Activated T-cell treated with anti-CD3 and anti-CD28 coated beads, Interleukin-2, amount 50 U/mL, for 1 hour (primary cell): ENCODE measurements around the gene ADAMTS19.
"Not testable (repeated sequence)": the region's sequence is repeated elsewhere in the genome, so short reads cannot be mapped to it uniquely, and the experiment has no call there.

Experiments
- DNase-seq: peaks from one replicate; pipeline ENCODE4 v3.0.0-alpha.2; 2020

The ADAMTS19 gene

DNA sequence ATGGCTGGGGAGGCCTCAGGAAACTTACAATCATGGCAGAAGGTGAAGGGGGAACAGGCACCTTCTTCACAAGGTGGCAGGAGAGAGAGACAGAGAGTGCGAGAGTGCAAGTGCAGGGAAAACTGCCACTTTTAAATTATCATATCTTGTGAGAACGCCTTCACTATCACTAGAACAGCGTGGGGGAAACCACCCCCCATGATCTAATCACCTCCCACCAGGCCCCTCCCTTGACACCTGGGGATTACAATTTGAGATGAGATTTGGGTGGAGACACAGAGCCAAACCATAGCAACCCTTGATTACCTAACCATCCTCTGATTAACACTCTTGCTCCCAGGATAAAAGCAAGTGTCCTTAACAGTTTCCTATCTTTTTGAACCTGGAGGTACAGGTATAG lies 21.1 kb downstream of the ADAMTS19 start:
- no peak for DNase-seq

DNA sequence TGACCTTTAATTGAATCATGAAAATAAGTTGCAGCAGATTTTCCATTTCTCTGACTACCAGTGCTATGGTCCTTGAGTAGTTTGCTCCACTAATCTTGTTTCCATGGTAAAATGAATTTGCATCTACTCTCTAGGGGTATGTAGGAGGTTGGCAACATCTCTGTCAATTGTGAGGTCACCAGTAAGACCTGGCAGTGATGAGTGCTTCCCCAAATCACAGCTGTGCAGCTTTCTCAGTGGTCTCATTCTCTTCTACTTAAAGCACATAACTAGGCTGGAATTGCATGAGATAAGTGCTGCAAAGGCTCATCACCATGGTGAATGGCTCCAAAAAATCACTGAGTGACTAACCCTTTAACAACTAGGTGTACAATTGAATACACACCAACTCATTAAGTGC lies 36.3 kb downstream of the ADAMTS19 start:
- no peak for DNase-seq

DNA sequence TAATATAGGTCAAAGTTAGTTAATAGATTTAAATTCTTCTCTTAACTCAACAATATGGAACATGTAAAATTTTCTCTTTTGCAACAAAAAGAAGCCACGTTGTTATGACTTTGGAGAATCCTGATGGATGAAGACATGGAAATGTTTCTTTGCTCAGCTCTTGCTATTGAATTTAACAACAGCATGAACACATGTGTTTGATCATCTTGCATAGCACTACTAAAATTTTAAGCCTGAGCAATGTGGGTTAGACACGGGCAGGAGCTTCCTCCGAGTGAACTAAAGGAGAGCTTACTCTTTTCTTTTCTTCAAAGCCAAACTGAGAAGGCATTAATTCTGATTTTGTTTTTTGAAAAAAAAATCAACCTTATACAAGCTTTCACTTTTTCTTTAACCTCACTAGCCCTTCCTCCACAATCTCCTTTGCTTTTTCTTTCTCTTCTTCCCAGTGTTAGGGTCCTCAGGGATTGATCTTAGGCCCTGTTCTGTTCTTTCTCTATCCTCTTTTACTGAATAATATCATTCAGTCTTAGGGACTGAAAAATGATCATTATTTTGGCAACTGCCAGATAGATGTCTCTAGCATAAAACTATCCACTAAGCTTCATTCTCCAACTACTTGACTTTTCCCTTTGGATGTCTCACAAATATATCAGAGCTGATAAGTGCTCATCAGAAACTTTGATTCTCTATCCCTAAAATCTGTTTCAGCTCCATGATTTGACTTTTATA lies 36.9 kb downstream of the ADAMTS19 start:
- DNase-seq, result no peak

DNA sequence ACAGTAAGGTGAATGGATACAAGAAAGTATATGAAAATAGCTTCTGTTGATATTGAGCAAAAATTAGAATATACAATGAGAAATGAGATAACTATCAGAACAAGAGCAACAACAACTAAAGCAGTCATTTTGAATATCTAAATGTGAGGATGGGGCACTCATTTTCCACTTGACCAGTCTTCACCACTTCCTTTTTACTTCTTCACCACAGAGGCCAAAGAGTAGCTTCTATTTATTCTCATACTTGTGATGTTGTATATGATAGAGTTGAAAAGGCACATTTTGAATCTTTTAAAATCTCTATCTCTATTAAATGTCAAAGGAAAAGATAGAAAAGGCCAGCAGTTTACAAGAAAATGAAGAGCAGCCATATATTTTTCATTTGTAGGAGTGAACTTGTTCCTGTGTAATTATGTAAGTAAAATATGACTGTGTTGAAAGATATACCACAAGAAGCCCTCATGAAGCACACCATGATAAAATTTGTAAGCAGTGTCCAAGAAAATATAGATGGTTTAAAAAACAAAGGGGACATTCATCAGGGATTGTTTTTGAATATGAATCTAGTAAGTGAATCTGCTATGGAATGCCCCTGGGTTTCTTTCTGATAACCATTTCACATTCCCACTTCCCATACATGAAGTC lies 39.2 kb downstream of the ADAMTS19 start:
- no peak for DNase-seq

DNA sequence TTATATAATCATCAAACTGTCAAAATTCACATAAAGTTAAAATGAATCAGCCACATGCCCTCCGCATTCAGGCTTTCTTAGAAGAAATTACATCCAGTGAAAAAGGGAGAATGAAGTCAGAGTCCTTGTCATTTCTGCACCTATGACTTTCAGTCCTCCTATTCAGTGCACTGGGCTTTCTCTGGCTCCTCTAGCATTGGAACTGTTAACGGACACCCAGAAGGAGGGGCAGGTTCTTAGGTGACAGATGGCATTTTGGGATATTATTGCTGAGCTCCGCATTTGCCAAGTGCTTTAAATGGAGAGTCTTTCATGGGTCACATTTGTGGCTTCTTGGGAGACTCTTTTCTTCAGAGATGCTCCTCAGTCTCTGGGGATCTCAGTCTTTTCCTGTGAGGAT lies 40.0 kb downstream of the ADAMTS19 start:
- no peak for DNase-seq

DNA sequence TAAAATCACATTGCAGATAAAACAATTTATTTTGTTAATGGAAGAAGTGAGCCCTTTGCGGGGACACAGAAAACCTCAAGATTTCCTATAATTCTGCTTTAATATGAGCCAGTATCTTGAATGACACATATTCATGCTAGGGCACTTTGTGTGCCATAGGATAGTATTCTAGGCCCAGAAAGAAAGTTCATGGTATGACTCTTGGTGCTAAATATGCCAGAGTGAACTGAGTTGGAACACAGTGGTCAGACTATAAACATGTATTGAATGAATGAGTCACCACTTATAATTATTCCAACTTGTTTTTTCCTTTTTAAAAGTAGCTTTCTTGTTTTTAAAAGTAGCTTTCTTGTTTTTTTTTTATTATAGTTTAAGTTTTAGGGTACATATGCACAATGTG lies 46.0 kb downstream of the ADAMTS19 start:
- no peak for DNase-seq

DNA sequence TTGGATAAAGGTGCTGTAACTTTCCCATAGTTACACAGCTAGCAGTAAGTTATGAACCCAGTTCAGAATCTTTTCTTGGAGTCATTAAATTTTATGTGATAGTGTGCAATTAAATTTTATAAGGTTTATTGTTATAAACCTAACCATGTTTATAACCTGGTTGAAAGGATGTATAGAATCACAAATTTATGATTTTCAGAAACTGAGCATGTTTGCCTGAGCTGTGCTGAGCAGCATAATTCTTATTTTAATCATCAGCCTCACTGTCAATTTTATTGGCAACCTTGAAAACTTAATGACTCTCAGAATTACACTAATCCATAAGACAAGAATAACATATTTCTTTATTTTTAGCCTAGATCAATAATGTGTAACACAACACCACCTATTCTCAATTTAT lies 46.9 kb downstream of the ADAMTS19 start:
- DNase-seq, result no peak

DNA sequence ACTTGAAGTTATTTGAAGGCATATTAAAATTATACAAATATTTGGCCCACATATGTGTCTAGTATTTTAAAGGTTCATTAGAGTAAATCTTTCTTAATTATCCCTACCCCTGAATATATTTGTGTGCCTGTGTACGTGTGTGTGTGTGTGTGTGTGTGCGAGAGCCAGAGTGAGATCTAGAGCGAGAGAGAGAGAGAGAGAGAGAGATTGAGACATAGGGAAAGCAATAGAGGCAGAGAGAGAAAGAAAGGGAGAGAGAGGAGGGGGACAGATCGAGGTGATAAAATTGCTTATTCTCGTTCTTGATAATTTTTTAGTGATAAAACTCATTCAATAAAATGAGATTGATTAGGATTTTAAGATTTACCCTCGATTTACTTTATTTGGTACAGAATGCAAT lies 47.4 kb downstream of the ADAMTS19 start:
- no peak for DNase-seq

DNA sequence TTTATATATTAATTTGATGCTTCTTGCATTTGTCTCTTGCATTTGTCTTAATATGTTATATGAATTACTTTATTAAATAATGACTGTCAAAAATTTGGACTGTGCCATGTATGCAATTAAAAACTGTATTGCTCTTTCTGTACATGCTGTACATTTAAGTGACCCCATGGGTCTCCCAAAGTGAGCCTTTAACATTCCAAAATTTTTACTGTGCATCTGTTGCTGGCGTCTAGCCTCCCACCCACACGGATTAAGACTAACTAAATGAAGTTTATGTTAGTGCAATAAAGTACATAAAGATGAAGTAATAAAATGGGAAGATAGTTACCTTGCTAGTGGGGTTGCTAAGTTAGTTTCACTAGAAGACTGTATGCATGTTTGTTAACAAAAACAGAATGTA lies 48.5 kb downstream of the ADAMTS19 start:
- DNase-seq, result no peak

DNA sequence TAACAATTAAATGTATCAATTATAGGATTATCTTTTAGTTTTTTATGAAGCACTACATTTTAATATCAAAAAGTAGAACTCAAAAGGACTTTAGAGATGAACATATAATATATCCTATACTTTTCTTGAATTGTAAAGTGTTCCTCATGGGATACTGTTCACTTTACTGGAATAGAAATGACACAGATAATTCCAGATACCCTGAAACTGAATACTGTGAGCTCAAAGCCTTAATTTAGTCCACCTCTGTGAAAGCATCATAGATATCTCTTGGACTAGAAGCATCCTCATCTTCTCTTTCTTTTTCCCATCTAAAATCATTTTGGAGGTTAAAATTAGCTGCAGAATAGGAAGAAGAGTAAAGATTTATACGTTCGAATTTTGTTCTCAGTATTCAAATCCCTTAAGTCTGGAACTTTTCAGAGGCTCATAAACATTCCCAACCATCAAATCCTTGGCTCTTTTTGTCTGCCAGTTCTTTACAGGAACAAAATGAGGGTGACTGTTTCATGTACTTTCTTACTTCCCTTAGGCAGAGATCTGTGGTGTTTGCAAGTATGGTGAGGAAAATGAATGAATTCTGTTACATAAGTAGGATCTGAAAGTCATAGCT lies 49.4 kb downstream of the ADAMTS19 start:
- DNase-seq, result no peak

DNA sequence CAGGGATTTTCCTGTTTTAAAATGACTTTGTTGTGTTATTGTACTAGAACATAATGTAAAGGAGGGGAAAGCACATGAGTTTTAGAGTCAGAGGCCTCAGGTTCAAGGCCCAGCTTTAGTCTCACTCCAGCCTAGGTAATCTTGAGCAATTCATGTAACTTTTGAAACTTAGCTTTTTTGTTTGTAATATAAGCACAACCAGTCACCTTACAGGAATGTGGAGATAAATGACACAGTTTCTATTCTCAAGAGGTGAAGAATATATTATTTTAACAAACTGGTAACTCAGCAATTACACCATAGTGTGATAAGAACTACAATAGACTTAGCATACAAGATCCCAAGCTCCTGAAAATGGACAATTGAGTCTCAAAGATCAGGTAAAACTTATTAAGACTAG lies 51.2 kb downstream of the ADAMTS19 start:
- DNase-seq, result no peak

DNA sequence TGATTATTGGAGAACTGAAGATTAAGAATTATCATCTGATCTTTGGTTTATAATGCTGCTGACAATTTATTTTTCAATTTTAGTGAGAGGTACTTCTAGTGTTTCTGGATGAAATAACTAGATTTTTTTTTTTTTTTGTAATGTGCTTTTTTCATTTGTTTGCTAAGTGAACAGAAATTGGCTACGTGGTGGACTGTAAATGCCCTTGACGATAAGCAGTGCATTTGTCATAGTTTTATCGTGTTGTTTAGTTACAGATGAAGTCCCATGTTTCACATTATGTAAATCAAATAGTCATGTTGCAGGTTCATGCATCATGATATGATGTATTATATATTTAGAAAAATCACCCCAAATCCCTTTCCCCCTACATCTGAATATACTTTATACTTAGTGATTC lies 81.0 kb downstream of the ADAMTS19 start:
- no peak for DNase-seq

DNA sequence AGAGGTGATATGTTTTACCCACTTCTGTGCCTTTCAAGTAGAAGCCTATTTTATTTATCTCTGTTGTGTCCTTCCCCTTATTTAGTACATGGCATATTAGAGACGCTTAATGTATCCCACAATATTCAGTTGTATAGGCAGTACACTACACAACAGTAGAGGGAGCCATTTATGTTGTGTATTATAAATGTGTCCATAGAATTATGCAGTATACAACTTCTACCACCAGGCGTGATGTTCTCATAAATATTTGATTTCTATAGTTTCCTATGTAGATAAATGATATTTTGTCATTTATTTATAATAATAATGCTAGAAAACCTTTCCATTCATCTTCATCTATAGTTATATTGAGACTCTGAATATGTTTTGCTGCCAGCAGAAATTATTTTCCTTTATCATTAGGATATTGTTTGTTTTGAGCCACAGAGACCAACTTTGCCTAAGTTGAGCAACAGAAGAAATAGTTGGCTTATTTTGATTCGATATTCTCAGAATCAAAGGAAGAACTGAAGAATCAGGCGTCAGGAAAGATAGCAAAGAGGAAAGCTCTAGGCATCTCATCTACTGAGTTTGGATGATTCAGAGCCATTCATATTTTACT lies 81.7 kb downstream of the ADAMTS19 start:
- no peak for DNase-seq

DNA sequence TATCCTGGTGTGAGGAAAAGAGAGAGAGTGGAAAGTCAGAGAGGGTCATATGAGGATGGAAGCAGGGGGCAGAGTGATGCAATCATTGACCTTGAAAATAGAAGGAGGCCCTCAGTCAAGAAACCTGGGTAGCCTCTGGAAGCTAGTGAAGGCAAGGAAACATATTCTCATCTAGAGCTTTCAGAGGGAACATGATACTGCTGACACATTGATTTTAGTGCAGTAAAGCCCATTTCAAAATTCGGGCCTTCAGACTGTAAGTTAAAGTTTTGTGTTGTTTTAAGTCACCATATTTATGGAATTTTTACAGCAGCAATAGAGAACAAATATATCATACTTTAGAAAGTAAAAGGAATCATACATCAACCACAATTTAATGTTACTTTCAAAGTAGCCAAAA lies 87.0 kb downstream of the ADAMTS19 start:
- no peak for DNase-seq

DNA sequence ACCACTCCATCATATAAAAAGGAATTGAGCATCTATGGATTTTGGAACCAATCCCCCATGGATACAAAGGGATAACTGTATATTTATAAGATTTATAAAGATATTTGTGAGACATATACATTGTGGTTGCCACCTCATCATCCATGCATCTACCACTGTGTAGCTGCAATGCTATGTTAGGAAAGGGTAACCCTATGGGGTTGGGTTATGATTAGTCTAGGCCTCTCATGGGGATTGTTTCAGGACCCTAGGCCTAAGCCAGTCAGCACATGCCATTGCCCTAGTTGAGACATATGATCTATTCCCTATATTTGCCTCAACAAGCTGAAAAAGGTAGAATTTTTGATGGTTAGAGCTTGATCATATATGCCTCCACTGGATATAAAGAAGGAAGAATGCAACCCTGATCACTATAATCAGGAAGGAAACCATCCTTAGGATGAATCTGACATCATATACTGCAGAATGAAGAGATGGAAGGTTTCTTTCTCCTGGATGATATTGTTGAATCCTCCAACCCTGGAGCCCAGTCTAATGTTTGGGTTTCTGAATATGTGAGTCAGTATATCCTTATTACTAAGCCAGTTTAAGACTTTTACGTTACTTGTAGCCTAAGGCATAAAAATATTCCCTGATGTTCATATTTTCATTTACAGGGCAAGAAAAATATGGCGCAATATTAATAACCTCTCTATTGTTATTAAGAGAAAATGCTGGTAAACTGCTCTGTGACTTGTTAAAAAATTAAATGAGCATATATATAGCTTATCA lies 94.2 kb downstream of the ADAMTS19 start:
- DNase-seq, result no peak

DNA sequence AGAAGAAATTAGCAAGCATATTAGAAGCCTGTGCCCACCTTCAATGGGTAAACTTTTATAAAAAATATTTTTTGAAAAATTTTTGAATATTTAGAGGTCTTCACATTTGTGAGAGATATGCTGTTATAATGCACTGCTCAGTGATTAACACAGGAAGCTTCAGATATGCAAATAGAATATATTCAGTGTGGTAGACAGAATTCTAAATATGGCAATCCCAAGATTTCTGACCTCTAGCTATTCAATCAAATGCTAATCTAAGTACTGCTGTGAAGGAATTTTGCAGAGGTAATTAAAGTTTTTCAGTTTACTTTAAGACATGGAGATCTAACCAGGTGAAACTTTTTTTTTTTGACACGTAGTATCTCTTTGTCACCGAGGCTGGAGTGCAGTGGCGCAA lies 103.5 kb downstream of the ADAMTS19 start:
- DNase-seq, result no peak

DNA sequence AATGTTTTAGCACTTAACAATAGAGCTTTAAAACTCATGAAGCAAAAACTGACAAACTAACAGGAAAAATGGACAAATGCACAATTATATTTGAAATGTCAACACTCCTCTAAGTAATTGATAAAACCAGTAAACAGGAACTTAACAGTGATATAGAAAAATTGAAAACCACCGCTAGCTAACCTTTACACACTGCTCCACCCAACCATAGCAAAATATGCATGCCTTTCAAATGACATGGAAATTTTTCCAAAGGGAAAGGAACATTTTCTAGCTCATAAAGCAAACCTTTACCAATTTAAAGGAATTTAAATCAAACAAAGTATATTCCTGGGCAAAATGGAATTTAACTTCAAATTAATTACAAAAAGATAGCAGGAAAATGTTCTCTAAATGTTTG lies 109.2 kb downstream of the ADAMTS19 start:
- DNase-seq, result no peak

DNA sequence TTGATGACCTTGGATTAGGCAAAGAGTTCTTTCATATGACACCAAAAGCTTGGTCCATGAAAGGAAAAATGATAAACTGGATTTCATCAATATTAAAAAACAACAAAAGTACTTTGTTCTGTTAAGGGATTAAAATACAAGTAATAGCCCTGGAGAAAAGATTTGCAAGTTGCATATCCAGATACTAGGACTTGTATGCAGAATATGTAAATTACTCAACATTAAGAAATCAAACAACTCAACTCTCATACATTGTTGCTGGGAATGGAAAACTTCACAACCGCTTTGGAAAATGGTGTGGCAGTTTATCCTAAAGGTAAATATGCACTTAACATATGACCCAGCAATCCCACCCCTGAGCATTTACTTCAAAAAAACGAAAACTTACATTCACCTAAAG lies 112.0 kb downstream of the ADAMTS19 start:
- DNase-seq, result no peak

DNA sequence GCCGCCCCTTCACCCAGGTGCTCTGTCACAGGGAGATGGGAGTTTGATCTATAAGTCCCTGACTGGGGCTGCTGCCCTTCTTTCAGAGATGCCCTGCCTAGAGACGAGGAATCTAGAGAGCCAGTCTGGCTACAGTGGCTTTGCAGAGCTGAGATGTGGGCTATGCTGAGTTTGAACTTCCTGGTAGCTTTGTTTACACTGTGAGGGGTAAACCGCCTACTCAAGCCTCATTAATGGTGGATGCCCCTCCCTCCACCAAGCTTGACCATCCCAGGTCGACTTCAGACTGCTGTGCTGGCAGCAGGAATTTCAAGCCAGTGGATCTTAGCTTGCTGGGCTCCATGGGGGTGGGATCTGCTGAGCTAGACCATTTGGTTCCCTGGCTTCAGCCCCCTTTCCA lies 124.4 kb downstream of the ADAMTS19 start:
- not testable (repeated sequence) for DNase-seq

DNA sequence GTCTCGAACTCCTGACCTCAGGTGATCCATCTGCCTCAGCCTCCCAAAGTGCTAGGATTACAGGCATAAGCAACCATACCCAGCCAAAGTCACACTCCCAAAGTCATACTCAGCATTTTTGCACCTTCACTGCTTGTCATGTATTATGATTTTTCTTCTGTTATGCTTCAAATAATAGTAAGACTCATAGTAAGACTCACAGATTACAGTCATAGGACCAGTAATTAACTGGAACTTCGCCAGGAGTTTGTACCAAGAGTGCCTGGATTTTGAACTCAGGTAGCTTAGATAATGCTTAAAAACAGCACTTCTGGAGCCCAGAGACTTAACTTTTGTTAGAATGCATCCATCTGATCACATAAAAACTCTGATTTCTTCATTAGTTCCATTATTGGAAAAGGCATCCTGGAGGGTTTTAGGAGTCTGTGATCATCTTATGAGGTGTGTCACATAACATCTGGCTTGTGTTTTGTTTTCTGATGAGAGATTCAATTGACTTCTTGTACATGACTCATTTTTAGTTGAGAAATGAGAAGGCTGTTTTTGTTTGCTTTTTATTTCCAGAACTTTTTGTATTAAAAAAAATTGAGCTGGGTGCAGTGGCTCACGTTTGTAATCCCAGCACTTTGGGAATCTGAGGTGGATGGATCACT lies 131.5 kb downstream of the ADAMTS19 start:
- no peak for DNase-seq

DNA sequence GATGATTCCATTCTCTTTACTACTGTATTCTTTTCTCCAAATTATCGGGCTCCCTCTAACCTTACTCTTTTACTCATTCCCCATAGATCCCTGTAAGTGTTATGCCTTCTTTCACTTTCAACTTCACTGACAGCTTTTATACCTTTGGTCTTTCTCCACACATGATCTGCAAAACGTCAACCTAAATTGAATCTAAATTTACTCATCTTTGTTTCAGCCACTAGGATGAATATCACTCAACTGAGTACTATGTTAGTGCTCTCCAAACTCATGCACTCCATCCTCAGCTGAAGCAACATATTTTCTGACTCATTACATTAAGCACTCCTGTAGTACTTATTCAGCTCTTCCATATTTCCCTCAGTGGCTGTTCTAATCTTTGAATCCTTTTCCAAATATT lies 133.4 kb downstream of the ADAMTS19 start:
- DNase-seq, result no peak

DNA sequence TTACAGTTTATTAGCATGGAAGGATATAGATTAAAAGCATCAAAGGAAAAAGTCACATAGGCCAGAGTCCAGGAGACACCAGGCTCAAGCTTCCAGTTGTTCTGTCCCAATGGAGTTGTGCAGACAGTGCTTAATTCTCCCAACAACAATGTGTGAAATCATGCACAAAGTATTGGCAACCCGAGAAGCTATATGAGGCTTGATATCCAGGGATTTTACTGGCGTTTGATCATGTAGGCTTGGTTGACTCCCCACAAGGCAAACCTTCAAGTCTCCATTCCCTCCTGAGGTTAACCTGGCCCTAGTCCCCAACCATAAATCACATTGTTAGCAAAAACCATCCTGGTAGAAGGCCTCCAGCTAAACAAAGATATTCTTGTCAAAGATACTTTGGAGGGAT lies 141.5 kb downstream of the ADAMTS19 start:
- DNase-seq, result no peak

DNA sequence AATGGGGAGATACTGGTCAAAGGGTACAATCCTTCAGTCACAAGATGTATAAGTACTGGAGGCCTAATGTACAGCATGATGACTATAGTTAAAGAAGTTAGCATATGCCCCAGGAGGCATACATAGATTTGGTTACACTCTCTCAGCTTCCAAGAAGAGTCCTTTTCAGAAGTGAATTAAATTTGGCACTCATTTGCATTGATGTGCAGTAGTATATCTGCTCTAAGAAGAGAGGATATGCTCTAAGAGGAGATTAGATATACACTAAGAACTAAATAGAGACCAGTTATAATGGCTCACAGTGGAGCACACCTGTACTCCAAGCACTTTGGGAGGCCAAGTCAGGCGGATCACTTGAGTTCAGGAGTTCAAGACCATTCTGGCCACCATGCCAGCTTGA lies 148.3 kb downstream of the ADAMTS19 start:
- DNase-seq, result no peak
